GM18526 (cell line): ENCODE data around the gene GPR107.

Experiments
- POLR2A ChIP-seq: IDR thresholded peaks from 3 replicates; pipeline ENCODE4 v1.6.1; 2011; ENCODE audit not compliant: insufficient read length; ENCODE audit errors: extremely low read depth

The GPR107 gene

GRCh38 chr9:130084337-130084736 lies 30.6 kb downstream of the GPR107 start:
- TF ChIP-seq POLR2A = no peak

DNA sequence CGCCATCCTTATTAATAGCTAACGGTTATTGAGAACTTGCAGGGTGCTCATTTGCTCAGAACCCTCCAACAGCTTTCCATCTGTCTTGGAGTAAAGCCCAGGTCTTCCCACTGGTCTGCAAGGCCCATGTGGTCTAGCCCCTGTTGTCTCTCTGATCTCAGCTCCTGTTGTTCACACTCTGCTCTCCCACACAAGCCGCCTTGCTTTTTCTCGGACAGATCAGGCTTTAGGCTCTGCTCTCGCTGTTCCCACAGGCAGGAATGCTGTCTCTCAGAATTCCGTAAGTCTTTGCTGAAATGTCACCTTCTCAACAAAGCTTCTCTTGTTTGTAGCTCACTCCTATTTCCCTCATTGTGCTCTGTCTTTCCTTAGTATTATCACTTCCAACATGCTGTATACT lies 34.3 kb downstream of the GPR107 start:
- no peak for TF ChIP-seq POLR2A

GRCh38 chr9:130089141-130089540 lies 35.4 kb downstream of the GPR107 start:
- no peak for TF ChIP-seq POLR2A

DNA sequence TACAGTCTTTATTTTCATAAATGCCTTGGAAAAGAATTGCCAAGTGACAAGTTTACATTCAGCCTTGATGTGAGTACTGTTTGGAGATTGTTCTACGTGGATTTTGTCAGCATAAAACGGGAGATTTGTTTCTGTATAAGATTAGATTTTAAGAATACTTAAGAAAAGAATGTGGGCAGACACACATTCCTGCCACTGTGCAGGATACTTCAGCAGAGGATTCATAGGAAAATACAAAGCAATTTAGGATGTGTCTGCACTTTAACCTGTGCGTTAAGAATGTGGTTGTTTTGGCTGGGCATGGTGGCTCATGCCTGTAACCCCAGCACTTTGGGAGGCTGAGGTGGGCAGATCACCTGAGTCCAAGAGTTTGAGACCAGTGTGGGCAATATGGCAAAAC lies 37.2 kb downstream of the GPR107 start:
- no peak for TF ChIP-seq POLR2A

DNA sequence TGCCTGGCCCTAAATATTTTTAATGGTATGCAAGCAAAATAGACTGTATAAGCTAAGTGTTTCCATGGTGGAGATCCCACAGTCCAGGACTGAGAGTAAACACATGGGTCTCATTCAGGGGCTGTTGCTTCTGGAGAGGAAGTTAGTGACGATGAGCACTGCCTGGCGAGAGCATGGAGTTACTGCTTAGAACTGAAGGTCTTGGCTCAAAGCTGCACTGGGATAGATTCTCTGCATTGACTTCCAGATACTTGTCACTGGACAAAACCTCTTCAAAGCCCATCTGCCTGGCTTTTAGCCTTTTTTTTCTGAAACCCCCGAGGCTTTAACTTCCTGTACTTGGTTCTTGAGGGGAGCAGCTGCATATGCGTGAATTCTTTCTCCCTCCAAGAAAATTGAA lies 39.2 kb downstream of the GPR107 start:
- no peak for TF ChIP-seq POLR2A

DNA sequence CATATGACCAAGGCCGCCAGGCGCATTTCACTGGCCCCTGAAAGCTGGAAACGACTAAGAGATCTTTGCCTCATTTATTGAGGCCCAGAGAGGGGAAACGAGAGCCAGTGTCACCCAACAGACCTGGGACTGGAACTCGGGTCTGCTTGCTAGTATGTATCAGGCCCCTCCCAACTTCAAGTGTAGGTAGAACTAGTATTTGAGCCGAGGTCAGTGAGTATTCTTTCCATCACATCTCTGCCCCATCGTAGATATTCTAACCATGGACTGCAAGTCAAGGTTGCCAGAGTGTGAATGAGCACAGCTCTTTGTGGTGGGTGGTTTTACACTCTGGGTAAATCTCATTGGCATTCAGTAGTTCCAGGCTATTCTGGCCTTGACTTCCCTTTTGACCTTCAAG lies 42.2 kb downstream of the GPR107 start:
- no peak for TF ChIP-seq POLR2A

DNA sequence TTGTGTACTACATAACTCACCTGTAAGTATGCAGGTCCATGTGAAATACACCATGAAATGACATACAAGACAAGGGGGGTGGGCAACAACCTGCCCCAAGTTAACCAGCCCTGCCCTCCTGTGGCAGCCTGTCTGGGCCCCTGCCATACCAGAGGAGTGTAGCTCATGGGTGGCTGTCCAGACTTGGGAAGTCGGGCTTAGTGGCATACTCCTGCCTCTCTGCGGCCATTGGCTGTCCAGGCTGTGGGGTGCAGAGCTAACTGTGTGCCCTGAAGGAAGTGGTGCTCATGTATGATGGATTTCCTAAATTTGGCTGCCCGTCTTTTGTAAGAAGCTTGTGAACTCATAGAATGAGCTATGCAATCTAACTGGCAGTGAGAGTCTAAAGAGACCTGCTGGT lies 47.0 kb downstream of the GPR107 start:
- no peak for TF ChIP-seq POLR2A

DNA sequence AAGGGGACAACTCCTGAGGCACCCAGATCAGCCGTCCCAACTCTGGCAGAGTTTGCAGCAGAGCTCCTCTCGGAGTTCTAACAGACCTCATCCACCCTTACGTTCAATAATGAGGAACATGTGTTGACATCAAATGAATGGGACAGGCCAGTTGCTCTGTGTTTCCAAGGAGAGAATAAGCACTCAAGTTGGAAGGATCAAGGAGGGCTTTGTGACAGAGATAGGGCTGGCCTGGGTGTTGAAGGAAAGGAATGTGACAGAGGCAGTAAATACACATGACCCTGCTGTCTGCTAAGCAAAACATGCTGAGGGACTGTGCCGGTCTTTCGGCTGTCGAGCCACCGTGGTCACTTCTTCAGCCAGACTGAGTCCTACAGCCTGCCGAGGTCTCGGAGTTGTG lies 48.2 kb downstream of the GPR107 start:
- TF ChIP-seq POLR2A = no peak

DNA sequence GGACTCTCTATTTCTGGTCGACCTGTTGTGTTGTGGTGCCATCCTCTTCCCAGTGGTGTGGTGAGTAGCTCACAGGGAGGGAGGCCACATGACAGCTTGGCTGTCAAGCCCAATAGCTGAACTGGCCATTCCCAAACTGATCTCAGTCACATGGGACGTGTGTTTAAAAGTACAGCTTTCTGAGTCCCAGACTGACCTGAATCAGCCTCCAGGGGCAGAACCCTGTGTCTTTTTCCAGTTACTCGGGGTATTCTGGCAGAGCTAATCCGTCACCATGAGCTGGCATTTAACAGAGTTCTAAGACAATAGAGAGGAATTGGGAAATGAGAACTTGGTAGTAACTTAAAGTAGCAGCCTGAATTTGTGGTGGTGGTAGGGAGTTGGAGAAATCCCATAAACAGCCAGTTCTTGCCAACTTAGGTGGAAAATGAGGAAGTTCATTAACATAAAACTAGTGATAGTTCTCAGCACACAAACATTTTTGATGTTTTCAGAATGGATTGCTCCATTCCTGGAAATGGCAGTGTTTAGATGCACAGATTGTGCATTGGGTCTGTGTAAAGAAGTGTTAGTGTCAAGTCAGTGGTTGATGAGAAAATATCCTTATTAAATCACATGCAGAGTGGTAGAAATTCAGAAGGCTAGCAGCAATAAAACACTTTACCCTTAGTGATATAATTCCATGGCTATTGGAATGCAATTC lies 50.9 kb downstream of the GPR107 start:
- TF ChIP-seq POLR2A = no peak

- no peak for TF ChIP-seq POLR2A
These were observed 53.1 kb downstream of the GPR107 start for GRCh38 chr9:130106860-130107233.

- TF ChIP-seq POLR2A = no peak
These were observed 53.6 kb downstream of the GPR107 start for GRCh38 chr9:130107234-130107861.

DNA sequence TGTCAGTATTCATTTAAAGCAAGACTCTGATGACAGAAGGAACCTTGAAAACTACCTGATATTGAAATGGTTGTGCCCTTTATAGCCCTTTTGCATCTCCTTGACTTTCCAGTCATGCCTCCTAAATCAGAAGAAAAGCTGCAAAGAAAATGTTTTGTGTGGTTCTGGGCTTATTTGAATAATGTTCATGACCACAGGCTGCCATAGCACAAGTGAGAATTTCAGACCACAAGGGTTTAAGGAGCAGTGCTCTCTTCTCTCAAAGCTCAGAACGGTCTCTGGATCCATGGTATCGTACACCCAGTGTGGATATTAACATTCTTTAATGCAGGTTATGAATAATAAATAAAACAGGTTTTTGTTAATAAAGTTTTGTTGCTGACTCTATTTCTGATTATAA lies 54.2 kb downstream of the GPR107 start:
- TF ChIP-seq POLR2A = no peak

DNA sequence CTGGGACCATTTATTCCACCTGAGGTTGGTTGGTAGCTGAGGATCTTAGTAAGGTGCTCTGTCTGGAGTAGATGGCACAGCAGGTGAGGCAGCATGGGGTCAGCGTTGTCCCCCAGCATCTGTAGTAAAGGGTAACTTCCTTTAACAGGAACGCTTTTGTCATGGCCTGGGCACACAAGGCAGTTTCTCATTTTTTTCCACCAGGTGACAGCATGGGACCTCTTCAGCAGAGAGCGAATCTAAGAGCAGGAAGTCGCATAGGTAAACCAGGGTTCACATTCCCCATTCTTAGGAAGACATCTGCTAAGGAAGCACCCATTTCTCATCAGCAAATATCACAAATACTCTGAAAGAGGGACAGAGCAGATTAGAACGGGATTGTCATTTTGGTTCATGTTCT lies 56.5 kb downstream of the GPR107 start:
- no peak for TF ChIP-seq POLR2A

- no peak for TF ChIP-seq POLR2A
These were observed 56.9 kb downstream of the GPR107 start for GRCh38 chr9:130110596-130111021.

GRCh38 chr9:130111786-130112537 lies 58.3 kb downstream of the GPR107 start:
- no peak for TF ChIP-seq POLR2A

- TF ChIP-seq POLR2A = no peak
These were observed 58.9 kb downstream of the GPR107 start for GRCh38 chr9:130112538-130113151.
